ENCODE data around the gene NOMO2. TPM values are rescaled to one million over a fixed set of nuclear protein-coding genes. Genes with fewer than 3 reads are reported as not detected.
"Not testable (repeated sequence)": the region's sequence is repeated elsewhere in the genome, so short reads cannot be mapped to it uniquely, and the experiment has no call there.

The NOMO2 gene
- polyA plus RNA-seq, 3 donors: 26.1 to 76.8 (median 66.0) TPM

DNA sequence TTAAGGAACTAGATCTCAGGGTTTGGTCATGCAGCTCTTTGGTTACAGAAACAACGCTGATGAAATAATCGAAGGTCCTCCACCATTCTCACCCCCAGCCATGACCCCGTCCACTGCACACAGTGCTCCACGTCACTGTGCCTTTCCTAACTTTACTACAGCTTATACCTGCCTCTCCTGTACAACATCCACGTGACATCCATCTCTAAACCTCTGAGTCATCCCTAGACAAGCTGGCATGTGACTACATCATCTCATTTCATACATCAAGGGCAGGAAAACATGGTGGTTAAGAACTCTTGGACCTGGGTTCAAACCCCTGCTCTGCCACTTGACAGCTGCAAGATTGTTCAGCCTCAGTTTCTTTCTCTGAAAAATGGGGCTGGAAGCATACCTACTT is 64.9 kb downstream of the NOMO2 start:
- DNase-seq; H3K79me2 ChIP-seq (ENCODE audit: insufficient read depth, low read length); H3K27me3 Mint-ChIP-seq (ENCODE audit: low read depth in 3 of 3); H3K27ac ChIP-seq (ENCODE audit: low read depth in 1 of 2, low read length in 2 of 2); H3K9ac ChIP-seq (ENCODE audit: insufficient read depth, low read length, poor library complexity, severe bottlenecking); H3K4me3 Mint-ChIP-seq; H3K4me2 ChIP-seq (replicated peaks; ENCODE audit: extremely low read depth, low read length, poor library complexity, severe bottlenecking); H2AFZ ChIP-seq (ENCODE audit: insufficient read depth, low read depth, low read length, poor library complexity, severe bottlenecking); H3K9me3 Mint-ChIP-seq; H3K27ac Mint-ChIP-seq; H3K27me3 ChIP-seq (ENCODE audit: control insufficient read depth in 2 of 2, insufficient read depth in 2 of 2, low read length in 2 of 2); H3K4me1 Mint-ChIP-seq; H3K4me3 ChIP-seq (replicated peaks in 1 of 3; ENCODE audit: low read depth in 2 of 3, low read length in 3 of 3); H3K36me3 ChIP-seq (replicated peaks in 1 of 2; ENCODE audit: control insufficient read depth in 1 of 2, insufficient read depth in 2 of 2, low read length in 2 of 2); intact Hi-C loops (cut with micrococcal nuclease); H3K36me3 Mint-ChIP-seq; H3K9me3 ChIP-seq (replicated peaks in 1 of 2; ENCODE audit: control insufficient read depth in 1 of 2, insufficient read depth in 1 of 2, low read length in 2 of 2); H4K20me1 ChIP-seq (ENCODE audit: insufficient read depth, low read length); H3K4me1 ChIP-seq (ENCODE audit: control insufficient read depth in 1 of 2, insufficient read depth in 2 of 2, low read length in 2 of 2): not testable (repeated sequence)
- WGBS (ENCODE audit: insufficient coverage): no CpG with 5 or more reads among the region's 5 CpGs

DNA sequence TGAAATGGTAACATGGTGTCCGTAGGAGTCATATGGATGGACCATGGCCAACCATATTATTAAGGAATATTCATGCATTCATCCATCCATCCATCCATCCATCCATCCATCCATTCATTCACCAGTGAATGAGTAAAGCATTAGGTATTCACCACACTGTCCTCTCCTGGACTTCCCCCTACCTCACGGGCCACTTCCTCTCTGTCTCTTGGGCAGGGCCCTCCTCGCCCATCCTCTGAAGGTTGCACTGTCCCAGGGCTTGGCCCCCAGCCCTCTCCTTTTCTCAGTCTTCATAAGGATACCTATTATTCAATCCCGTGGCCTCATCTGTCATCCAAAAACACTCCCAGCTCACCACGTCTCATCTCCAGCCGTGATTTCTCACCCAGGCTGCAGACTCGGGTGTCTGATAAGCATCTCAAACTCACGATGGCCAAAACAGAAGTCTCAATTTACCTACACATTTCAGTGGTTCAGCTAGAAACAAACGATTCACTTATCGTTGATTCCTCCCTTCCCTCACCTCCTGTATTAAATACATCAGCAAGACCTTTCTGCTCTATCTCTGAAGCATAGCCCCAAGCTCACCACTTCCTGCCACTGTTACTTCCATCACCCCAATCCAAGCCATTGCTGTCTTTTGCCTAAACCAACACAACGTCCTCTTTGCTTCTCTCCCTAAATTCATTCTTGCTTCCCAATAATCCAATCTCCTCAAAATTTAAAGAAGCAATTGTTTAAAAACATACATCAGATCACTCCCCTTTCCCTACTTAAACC is 69.6 kb downstream of the NOMO2 start:
- H2AFZ ChIP-seq (ENCODE audit: insufficient read depth, low read depth, low read length, poor library complexity, severe bottlenecking); H3K27ac ChIP-seq (ENCODE audit: low read depth in 1 of 2, low read length in 2 of 2); H3K36me3 Mint-ChIP-seq; H3K27me3 Mint-ChIP-seq (ENCODE audit: low read depth in 3 of 3); H4K20me1 ChIP-seq (ENCODE audit: insufficient read depth, low read length); H3K4me3 Mint-ChIP-seq; intact Hi-C loops (cut with micrococcal nuclease); H3K9me3 ChIP-seq (replicated peaks in 1 of 2; ENCODE audit: control insufficient read depth in 1 of 2, insufficient read depth in 1 of 2, low read length in 2 of 2); H3K9me3 Mint-ChIP-seq; H3K9ac ChIP-seq (ENCODE audit: insufficient read depth, low read length, poor library complexity, severe bottlenecking); H3K36me3 ChIP-seq (replicated peaks in 1 of 2; ENCODE audit: control insufficient read depth in 1 of 2, insufficient read depth in 2 of 2, low read length in 2 of 2); H3K27ac Mint-ChIP-seq; H3K27me3 ChIP-seq (ENCODE audit: control insufficient read depth in 2 of 2, insufficient read depth in 2 of 2, low read length in 2 of 2); H3K4me1 Mint-ChIP-seq; H3K4me2 ChIP-seq (replicated peaks; ENCODE audit: extremely low read depth, low read length, poor library complexity, severe bottlenecking); H3K4me3 ChIP-seq (replicated peaks in 1 of 3; ENCODE audit: low read depth in 2 of 3, low read length in 3 of 3); H3K4me1 ChIP-seq (ENCODE audit: control insufficient read depth in 1 of 2, insufficient read depth in 2 of 2, low read length in 2 of 2); H3K79me2 ChIP-seq (ENCODE audit: insufficient read depth, low read length); DNase-seq: not testable (repeated sequence)
- WGBS (ENCODE audit: insufficient coverage): no CpG with 5 or more reads among the region's 11 CpGs

GRCh38 chr16:18436025-18436424 is 125.9 kb downstream of the NOMO2 start:
- H3K27ac ChIP-seq (ENCODE audit: low read depth in 1 of 2, low read length in 2 of 2); H3K4me2 ChIP-seq (replicated peaks; ENCODE audit: extremely low read depth, low read length, poor library complexity, severe bottlenecking); H3K9me3 ChIP-seq (replicated peaks in 1 of 2; ENCODE audit: control insufficient read depth in 1 of 2, insufficient read depth in 1 of 2, low read length in 2 of 2); H3K27ac Mint-ChIP-seq; H3K4me3 ChIP-seq (replicated peaks in 1 of 3; ENCODE audit: low read depth in 2 of 3, low read length in 3 of 3); H3K9me3 Mint-ChIP-seq; H3K9ac ChIP-seq (ENCODE audit: insufficient read depth, low read length, poor library complexity, severe bottlenecking); H3K79me2 ChIP-seq (ENCODE audit: insufficient read depth, low read length); H3K27me3 Mint-ChIP-seq (ENCODE audit: low read depth in 3 of 3); H3K4me1 Mint-ChIP-seq; H3K27me3 ChIP-seq (ENCODE audit: control insufficient read depth in 2 of 2, insufficient read depth in 2 of 2, low read length in 2 of 2); H3K36me3 Mint-ChIP-seq; H2AFZ ChIP-seq (ENCODE audit: insufficient read depth, low read depth, low read length, poor library complexity, severe bottlenecking); H3K4me3 Mint-ChIP-seq; H3K36me3 ChIP-seq (replicated peaks in 1 of 2; ENCODE audit: control insufficient read depth in 1 of 2, insufficient read depth in 2 of 2, low read length in 2 of 2); H3K4me1 ChIP-seq (ENCODE audit: control insufficient read depth in 1 of 2, insufficient read depth in 2 of 2, low read length in 2 of 2); H4K20me1 ChIP-seq (ENCODE audit: insufficient read depth, low read length); intact Hi-C loops (cut with micrococcal nuclease); DNase-seq: not testable (repeated sequence)
- WGBS (ENCODE audit: insufficient coverage): no CpG with 5 or more reads among the region's 8 CpGs

GRCh38 chr16:18415827-18416226 is 146.1 kb downstream of the NOMO2 start:
- H3K9ac ChIP-seq (ENCODE audit: insufficient read depth, low read length, poor library complexity, severe bottlenecking); intact Hi-C loops (cut with micrococcal nuclease); H3K4me3 ChIP-seq (replicated peaks in 1 of 3; ENCODE audit: low read depth in 2 of 3, low read length in 3 of 3); H3K9me3 ChIP-seq (replicated peaks in 1 of 2; ENCODE audit: control insufficient read depth in 1 of 2, insufficient read depth in 1 of 2, low read length in 2 of 2); H2AFZ ChIP-seq (ENCODE audit: insufficient read depth, low read depth, low read length, poor library complexity, severe bottlenecking); H3K79me2 ChIP-seq (ENCODE audit: insufficient read depth, low read length); H3K27me3 Mint-ChIP-seq (ENCODE audit: low read depth in 3 of 3); H4K20me1 ChIP-seq (ENCODE audit: insufficient read depth, low read length); H3K27me3 ChIP-seq (ENCODE audit: control insufficient read depth in 2 of 2, insufficient read depth in 2 of 2, low read length in 2 of 2); H3K4me1 ChIP-seq (ENCODE audit: control insufficient read depth in 1 of 2, insufficient read depth in 2 of 2, low read length in 2 of 2); H3K27ac ChIP-seq (ENCODE audit: low read depth in 1 of 2, low read length in 2 of 2); H3K4me2 ChIP-seq (replicated peaks; ENCODE audit: extremely low read depth, low read length, poor library complexity, severe bottlenecking); H3K9me3 Mint-ChIP-seq; H3K27ac Mint-ChIP-seq; H3K4me1 Mint-ChIP-seq; H3K36me3 ChIP-seq (replicated peaks in 1 of 2; ENCODE audit: control insufficient read depth in 1 of 2, insufficient read depth in 2 of 2, low read length in 2 of 2); DNase-seq; H3K36me3 Mint-ChIP-seq; H3K4me3 Mint-ChIP-seq: not testable (repeated sequence)
- WGBS (ENCODE audit: insufficient coverage): no CpG with 5 or more reads among the region's 7 CpGs
